ENCODE measurements around the gene KRT6B.
"Not testable (repeated sequence)": the region's sequence is repeated elsewhere in the genome, so short reads cannot be mapped to it uniquely, and the experiment has no call there.

KRT6B gene

DNA sequence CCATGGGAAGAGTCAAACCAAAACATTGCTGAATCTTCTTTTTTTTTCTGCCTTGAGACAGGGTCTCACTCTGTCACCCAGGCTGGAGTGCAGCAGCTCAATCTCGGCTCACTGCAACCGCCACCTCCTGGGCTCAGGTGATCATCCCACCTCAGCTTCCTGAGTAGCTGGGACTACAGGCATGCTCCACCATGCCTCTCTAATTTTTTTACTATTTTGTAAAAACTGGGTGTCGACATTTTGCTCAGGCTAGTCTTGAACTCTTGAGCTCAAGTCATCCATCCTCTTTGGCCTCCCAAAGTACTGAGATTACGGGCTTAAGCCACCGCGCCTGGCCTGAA, 16.3 kb downstream of the KRT6B start:
- DNase-seq = no peak

DNA sequence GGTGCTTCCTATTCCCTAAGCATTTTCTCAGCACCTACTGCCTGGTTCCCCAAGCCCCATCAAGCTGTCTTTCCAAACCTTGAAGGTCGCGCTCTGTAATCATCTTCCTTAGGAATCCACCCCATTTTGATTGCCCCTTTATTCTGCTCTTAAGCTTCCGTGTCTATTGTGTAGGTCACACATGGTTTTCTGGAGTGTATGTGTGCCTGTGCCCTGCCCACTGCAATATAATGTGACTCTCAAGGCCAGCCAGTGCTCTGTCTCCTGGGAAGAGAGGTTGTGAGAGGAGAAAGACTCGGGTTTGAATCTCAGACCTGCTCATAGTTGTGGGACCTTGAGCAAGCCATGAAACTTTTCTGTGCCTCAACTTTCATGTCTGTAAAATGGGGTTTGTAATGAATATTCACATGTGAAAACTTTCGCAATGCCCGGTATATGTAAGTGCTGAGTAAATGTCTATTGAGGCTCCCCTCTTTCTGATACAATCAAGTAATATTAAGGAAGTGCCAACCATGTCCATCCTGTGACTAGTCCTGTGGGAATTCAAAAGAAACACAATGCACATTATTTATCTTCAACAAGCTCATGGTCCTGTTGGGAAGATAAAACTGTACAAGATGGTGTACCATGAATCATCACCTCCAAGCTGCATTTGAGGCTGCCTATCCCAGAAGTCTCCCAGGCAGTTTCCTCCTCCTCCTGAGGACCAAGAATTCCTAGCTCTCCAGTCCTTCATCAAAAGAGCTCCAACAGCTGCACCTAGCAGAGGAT, 17.0 kb downstream of the KRT6B start:
- no peak for DNase-seq

DNA sequence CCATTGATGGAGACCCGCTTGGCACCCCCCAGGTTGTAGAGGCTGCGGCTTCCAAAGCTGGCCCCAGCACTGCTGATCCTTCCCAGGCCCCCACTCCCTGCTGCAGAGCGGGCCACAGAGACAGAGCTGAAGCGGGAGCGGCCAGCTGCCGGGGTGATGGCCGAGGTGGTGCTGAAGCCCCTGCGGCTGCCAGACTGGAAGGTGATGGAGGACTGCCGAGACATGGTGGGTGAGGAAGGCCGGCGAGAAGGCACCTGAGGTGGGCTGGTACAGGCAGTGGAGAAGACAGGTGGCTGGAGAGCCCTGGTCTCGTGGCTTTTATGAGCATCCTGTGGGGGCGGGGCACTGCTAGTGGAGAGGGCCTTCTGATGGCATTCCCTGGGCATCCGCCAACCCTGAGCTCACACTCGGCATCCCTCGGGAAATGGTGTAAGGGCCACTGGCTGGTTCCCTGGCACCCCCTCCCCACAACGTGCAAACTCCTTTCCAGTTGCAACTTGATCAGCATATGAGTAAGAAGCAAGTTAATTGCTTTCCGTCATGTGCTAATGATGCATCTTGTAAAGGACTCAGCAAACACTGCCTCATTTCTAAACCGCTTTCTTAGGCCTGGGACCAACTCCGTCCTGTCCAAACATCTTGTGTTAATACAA, 17.7 kb downstream of the KRT6B start, which contains the start of gene KRT75:
Gene KRT75 (minus strand): TSS at position 291 of the 653 bp plus-strand sequence. CDS start 67 bp downstream, at position 224.
- no peak for DNase-seq

DNA sequence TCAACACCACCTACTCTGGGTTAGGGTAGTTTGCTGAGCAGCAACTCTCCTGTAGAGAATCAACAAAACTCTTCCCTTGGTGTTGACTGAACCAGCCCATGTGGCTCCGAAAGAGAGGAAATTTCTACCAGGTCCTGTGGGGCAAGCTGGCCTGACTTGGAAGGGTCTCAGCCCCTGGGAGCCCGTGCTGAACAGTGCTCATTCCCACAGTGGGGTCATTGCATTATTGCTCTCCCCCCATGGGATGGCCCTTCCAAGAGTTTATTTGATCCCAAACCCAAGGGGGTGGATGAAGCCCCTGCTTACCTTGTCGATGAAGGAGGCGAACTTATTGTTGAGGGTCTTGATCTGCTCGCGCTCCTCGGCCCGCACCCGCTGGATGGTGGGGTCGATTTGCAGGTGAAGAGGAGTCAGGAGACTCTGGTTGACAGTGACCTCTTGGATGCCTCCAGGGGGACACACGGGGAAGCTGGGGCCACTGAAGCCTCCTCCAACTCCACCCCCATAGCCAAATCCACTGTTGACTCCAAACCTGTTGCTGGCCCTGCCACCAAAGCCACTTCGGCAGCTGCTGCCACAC, 18.4 kb downstream of the KRT6B start:
- DNase-seq = no peak

DNA sequence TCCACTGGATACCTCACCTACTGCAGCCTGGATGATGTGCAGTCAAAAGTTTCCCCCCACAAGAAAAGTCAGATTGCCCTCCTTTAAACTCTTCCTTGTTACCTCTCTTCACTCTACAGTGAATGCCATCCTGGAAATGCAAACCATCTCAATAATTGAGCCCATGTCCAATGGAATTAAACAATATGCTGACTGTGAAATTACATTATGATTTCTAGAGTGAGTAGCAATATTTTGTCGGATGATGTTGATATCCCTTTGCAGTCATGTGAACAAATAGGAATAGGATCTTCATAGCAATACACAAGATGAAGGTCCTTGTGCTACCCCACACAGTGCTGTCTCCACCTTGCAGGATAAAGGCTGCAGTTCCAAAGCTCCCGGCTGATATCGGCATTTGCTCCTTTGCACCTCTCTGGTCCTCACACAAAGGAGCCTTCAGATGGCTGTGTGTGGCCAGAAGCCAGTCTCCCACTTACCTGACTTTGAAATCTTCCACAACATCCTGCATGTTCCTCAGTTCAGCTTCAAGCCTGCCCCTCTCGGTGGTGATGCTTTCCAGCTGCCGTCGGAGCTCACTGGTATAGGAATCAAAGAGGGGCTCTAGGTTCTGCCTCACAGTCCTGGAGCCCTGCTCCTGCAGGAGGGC, 19.3 kb downstream of the KRT6B start:
- DNase-seq = no peak

DNA sequence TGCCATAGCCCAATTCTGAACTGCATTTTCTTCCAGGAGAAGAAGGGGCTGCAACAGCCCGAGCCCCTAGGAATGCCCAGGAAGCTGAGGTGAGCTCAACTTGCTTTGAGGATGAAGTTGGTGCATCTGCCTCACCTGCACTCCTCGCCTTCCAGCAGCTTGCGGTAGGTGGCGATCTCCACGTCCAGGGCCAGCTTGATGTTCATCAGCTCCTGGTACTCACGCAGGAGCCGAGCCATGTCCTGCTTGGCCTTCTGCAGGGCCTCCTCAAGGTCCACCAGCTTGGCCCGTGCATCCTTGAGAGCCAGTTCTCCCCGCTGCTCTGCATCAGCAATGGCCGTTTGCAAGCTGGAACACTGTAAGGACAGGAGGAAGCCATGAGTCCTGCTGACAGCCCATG, 23.8 kb downstream of the KRT6B start:
- no peak for DNase-seq

DNA sequence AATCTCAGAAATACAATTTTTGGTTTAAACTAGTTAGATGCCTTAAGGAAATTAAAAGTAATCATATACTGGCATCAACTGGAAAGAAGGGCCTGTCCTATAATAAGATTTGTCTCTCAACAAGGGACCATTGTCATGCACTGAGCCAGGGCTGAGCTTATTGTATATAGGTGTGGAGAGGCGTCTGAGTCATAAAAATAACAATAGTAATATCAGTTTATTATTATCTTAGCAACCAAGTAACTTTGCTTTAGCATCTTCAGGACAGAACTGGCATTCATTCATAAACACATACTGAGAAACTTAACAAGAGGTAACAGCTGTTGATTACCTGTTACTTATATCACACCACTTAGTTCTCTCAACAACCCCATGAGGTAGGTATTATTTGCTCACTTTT, 24.9 kb downstream of the KRT6B start:
- DNase-seq = no peak

DNA sequence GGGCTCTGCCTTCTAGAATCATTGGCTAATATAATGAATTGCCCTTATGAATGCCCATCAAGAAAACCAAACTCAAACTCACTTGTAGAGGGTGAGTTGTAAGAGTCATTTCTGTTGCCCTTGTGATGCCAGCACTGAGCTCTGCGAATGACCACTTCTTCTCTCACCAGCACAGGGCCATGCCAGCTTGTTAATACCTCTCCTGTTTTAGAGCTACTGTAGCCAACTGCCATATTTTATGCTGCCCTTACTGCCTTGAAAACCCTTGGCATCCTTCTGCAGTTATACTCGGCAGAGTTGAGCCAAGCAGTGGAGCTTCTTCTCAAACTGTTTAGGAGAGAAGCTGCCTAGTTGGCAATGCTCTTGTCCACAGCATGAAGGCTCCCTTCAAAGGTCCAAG, 25.9 kb downstream of the KRT6B start:
- DNase-seq = no peak

DNA sequence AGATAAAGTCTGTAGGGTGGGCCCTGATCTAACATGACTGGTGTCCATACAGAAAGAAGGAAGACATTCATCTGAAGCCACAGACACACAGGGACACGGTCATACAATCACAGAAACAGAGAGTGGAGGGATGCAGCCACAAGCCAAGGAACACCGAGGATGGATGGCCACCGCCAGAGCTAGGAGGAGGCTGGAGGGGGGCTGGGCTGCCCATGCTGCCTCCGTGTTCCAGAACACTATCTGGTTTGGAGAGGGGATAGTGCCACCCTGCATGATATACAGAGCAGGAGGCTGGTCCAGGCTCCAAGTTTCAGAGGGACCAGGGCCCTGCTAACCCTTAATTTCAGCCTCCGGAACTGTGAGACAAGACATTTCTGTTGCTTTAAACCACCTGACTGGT, 26.5 kb downstream of the KRT6B start:
- no peak for DNase-seq

DNA sequence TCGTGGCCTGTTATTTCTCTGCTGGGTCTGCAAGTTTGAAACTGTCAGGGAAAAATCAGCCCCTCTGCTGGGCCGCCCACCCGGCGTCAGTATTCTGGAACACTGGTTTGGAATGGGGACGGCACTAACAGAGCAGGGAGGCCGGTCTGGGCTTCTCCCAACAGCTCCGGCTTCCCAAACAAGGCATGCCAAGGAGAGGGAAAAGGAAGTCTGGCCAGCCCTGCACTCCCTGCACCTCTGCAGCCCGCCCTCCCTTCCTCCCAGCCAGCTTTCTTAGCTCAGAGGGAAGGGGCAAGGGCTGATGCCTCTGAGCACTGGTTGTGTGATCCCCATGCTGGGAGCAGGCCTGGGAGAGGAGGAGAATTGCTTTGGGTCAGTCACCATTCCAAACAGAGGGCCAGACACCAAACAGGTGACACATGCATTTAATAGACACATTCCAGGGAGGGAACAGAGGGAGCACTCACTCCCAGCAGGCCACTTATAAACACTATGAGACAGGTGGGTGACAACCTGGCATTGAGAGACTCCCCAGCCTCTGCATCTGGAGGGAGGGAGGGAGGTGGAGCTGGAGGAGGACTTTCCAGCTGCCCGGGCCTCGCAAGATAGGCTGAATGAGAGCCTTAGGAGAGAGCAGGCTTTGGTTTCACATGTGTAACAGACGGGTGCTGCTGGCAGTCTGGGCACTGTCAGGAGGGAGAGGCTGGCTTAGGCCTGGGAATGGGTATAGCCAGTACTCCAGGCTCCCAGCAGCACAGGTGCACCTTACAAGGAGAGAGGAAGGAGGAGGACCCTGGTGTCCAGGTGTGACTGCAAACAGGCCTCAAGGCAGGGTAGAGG, 28.1 kb downstream of the KRT6B start:
- no peak for DNase-seq

DNA sequence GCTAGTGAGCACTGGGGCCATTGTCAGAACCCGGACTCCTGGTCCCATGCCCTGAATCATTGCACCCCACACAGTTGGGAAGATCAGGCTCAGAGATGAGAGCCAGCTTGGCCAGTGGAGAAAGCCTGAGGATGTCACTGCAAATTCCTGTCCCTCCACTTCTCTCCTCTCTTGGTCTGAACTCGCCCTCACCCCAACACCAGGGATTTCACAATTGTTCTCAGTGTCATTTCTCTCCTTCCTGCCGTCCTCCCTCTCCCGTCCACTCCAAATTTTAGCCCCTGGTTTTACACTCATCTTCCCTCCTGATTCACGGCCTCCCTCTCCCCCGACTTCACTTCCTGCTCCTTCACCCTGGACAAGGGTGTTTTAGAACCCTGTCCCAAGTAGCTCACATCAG, 28.9 kb downstream of the KRT6B start:
- no peak for DNase-seq

DNA sequence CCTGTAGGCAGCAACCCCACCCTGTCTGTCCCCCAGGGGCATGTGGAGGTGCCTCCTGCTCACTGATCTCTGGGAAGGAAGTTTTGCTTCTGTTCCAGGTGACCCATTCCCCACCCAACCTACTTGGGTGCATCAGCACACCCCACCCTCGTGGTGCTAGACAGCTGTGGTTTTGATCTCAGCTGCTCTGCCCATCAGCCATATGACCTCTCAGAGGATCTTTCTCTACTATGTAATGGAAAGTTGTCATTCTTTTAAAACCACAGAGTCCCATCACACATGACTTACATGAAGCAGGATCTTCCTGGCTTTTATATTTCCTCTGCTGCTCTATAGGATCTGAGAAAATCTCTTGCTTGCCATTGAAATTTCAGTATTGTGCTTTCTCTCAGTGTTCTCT, 32.3 kb downstream of the KRT6B start:
- no peak for DNase-seq

DNA sequence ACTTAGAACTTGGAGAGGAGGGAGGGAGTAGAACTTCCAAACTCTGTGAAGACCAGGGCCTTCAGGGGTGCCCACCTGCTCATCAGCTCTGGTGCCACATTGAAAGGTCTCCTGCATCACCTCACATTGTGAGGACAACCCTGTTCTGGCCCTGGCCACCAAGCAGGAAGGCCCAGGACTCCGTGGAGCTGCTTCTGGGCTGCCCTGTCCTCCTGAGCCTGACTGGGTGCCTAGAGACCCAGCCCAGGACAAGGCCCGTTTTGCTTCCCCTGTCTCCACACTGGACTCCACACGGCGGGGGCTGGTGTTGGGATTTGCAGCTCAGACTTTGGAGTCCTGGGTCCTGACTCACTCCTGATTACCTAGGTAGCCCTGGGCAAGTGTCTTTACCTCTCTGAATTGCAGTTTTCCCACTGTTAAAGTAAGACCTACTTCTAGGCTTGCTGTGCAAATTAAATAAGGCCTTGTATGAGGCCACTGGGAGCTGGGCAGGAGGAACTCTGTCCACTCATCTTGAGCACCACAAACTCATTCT, 33.3 kb downstream of the KRT6B start:
- DNase-seq = no peak

DNA sequence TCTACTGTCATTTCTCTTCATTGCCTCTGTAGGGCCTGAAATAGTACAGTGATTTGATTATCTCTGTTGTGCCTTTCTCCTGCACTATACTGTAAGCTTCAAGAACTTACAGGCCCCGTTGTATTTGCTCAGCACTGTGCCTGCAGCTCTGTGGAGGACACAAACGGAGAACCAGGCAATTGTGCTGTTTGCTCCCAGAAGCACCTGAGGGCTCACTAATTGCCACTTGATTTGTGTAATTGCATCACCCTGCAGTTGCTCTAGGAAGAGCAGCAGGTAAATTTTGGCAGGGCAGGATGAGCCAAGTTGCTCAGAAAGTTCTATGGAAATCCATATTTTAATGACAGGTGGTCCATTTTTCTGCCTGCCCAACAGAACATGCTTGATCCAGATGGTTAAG, 34.2 kb downstream of the KRT6B start:
- DNase-seq = no peak

DNA sequence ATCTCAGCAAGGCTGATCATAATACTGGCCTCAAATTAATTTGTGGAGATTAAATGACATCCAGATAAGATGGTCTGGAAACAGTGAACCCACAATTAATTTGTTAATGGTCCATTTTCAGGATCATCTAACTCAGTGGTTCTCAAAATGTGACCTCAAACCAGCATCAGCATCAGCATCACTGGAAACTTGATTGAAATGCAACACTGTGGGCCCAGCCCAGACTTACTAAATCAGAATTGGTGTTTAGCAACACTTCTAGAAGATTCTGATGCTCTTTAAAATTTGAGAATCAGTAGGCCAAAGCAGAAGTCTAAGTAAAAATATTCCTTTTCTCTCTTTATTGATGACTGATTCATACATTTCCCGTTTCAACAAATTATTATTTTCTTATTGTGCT, 35.2 kb downstream of the KRT6B start:
- no peak for DNase-seq

DNA sequence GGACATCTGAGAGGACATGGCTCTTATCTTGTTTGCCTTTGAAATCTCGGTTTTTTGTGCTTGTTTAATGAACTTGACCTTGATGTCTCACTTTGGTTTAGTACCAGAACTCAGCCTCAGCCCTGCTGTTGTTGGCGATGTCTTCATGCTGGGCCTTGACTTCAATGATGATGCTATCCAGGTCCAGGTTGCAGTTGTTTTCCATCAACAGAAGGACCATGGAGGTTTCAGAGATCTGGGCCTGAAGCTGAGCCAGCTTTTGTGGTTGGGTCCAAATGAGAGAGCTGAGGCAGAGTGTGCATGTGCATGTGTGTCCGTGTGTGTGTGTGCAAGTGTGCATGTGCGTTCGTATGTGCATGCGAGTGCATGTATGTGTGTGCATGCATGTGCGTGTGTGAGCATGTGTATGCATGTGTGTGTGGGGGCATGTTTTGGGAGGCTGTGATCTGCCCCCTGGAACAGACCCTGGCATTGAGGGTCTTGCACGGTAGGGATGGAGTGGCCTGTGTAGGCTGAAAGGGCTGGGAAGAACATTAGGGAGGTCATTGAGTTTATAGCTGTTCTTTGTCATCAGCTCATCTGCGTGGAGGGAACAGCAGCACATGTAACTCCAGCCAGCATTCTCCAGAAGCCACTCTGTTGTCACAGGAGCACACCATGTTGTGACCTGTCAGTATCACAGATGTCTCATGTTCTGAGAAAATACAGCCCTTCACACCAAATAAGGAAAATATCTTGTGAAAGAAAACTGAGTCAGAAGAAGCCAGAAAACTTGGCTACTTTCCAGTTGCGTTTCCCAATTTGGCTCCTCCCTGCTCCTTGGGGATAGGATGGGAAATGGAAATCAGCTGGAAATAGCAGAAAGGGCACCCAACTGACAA, 35.8 kb downstream of the KRT6B start:
- no peak for DNase-seq

DNA sequence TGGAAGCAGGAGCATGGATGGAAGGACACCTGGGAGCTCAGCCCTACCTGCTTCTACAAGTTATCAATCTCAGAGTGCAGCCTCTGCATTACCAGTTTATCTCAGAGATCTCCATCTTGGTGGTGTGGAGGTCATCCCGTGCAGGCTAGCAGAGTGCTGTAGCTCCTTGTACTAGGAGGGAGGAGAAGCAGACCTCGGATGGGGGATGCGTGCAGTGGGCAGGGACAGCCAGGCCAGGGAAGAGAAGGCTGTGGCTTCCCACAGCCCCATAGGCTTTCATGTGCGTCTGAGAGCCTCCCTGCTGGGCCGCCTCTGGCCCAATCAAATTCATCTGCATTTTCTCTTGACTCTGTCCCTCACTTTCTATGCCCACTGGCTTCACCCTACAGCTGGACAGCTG, 37.0 kb downstream of the KRT6B start:
- DNase-seq = no peak

DNA sequence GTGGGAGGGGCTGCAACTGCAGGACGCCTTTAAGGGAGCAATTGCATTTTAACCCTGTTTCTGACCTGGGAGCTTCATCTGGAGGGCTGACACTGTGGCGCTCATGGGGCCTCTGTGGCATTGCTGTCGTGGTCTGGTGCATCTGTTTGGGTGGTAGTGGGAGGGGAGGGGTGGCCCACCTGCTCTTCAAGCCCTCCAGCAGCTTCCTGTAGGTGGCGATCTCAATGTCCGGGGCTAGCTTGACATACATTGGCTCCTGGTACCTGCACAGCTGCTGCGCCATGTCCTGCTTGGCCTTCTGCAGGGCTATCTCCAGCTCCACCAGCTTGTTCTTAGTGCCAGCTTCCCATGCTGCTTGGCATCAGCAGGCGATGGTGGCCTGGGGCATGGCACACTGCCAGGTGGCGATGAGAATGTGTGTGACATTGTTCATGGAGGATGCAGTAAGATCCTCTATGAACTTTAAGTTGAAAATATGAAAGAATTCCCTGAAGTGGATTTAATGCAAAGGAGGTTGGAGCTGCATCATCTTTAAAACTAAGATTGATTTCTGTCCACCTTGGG, 38.1 kb downstream of the KRT6B start:
- no peak for DNase-seq

DNA sequence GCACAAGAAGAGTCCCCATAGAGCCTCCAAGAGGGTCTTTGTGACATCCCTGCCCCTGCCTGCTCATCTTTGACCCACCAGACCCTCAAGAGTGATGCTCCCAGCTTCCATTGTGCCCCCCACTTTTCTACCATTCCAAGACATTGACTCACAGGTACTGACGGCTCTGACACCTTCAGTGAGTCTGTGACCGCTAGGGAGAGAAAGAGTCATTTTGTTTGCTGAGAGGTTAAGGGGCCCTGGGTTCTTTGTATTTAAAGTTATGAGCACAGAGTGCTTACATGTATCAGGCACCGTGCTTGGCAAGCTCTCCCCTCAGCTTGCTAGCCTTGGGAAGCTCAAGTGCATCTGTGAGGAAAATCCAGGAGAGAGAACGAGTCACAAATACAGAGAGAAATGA, 38.7 kb downstream of the KRT6B start:
- DNase-seq = no peak

DNA sequence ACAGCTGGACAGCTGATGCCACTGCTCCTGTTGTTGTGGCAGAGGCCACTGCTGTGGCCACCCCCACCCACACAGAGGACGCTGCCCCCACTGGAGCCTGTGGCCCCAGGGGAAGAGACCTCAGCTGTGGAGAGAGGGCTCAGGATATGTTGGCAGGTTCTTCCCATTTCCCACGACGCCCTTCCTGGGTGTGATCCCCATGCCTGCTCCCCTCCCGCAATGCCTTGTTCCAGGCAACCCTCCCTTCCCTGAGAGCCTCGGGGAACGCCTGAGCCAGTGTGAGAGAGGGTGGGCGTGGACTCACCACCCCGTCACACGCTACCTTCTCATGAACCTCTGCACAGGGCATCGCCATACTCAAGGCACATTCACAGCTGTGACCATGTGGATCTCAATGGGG, 40.1 kb downstream of the KRT6B start:
- DNase-seq = no peak

DNA sequence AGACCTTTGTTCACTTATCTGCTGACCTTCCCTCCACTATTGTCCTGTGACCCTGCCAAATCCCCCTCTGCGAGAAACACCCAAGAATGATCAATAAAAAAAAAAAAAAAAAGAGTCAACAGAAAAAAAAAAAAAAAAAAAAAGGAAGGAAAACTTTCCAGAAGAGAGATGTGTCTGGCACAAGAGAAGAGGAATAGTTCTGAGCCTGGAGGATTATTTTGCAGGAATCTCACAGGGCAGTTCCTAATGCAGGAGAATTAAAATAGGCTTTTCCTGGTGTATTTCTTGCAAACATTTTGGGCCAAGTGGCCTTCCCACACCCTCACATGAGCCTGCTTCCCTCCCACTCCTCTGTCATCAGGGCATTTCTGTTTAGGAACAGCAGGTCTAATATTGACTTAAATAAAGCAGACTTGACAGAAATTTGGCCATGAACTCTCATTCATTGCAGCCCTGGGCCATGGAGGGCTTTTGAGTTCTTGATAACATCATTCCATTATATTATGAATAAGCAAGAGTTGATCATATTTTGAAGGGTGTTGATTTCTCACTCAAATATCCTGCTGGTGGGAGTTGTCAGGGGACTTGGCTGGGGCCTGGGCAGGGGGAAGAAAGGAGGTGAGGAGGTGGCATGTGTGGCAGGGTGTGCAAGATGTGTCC, 41.2 kb downstream of the KRT6B start:
- not testable (repeated sequence) for DNase-seq

All from SHP77 (cell line).